Measurements from ENCODE around the gene KNG1. TPM values are rescaled to one million over a fixed set of nuclear protein-coding genes. Genes with fewer than 3 reads are reported as not detected.

KNG1 gene
- total RNA-seq, 2 donors from 2014 or later: not detected

- Histone ChIP-seq H3K9me3 (ENCODE audit: control insufficient read depth, low read length) (no peaks in the 10 kb centered on the region), H3K27ac (ENCODE audit: low read depth, low read length) (no peak overlapping the region), H3K36me3 (ENCODE audit: control insufficient read depth, insufficient read depth, low read length) (no peaks in the 10 kb centered on the region), H3K27me3 (ENCODE audit: control insufficient read depth, insufficient read depth, low read length, poor library complexity, severe bottlenecking) (peaks cover 47% of the 10 kb centered on the region), H3K9ac (ENCODE audit: extremely low read depth, low read length, poor library complexity, severe bottlenecking) (no peak overlapping the region), H3K4me3 (ENCODE audit: low read length) (no peak overlapping the region), H3K4me1 (ENCODE audit: control insufficient read depth, insufficient read depth, low read length) (no peaks in the 10 kb centered on the region)
- no peak overlapping the region for H3K4me3 Mint-ChIP-seq
- H3K36me3 Mint-ChIP-seq (ENCODE audit: low read depth): no peaks in the 10 kb centered on the region
- no peak for DNase-seq
- peaks cover 11% of the 10 kb centered on the region for H3K4me1 Mint-ChIP-seq
- TF ChIP-seq CTCF (conservative IDR thresholded peaks at IDR 0.05): no peak
- WGBS, 2 experiments (ENCODE audit: insufficient coverage in 1 of 2, insufficient read length in 1 of 2): 92 to 97% methylated on average over 10 of the region's 10 CpGs
- H3K9me3 Mint-ChIP-seq: peaks cover 2% of the 10 kb centered on the region
- H3K27me3 Mint-ChIP-seq (ENCODE audit: insufficient read depth): peaks cover 88% of the 10 kb centered on the region
- no peak overlapping the region for H3K27ac Mint-ChIP-seq
These were observed 43.1 kb downstream of the KNG1 start for GRCh38 chr3:186760141-186760833.

GRCh38 chr3:186760897-186761447 lies 43.8 kb downstream of the KNG1 start:
- no peak overlapping the region for H3K4me3 Mint-ChIP-seq
- H3K27ac Mint-ChIP-seq: no peak overlapping the region
- H3K4me3 ChIP-seq (ENCODE audit: low read length): no peak overlapping the region
- no peak overlapping the region for H3K9ac ChIP-seq (ENCODE audit: extremely low read depth, low read length, poor library complexity, severe bottlenecking)
- WGBS, 2 experiments (ENCODE audit: insufficient coverage in 1 of 2, insufficient read length in 1 of 2): 86 to 92% methylated on average over 4 to 8 of the region's 8 CpGs
- no peaks in the 10 kb centered on the region for H3K9me3 ChIP-seq (ENCODE audit: control insufficient read depth, low read length)
- H3K27me3 Mint-ChIP-seq (ENCODE audit: insufficient read depth): peaks cover 88% of the 10 kb centered on the region
- peaks cover 4% of the 10 kb centered on the region for H3K9me3 Mint-ChIP-seq
- no peaks in the 10 kb centered on the region for H3K36me3 ChIP-seq (ENCODE audit: control insufficient read depth, insufficient read depth, low read length)
- no peaks in the 10 kb centered on the region for H3K36me3 Mint-ChIP-seq (ENCODE audit: low read depth)
- no peaks in the 10 kb centered on the region for H3K4me1 ChIP-seq (ENCODE audit: control insufficient read depth, insufficient read depth, low read length)
- no peak for DNase-seq
- no peak overlapping the region for H3K27ac ChIP-seq (ENCODE audit: low read depth, low read length)
- peaks cover 11% of the 10 kb centered on the region for H3K4me1 Mint-ChIP-seq
- TF ChIP-seq CTCF (conservative IDR thresholded peaks at IDR 0.05): no peak
- H3K27me3 ChIP-seq (ENCODE audit: control insufficient read depth, insufficient read depth, low read length, poor library complexity, severe bottlenecking): peaks cover 41% of the 10 kb centered on the region

GRCh38 chr3:186772281-186772694 lies 55.1 kb downstream of the KNG1 start:
- H3K27me3 ChIP-seq (ENCODE audit: control insufficient read depth, insufficient read depth, low read length, poor library complexity, severe bottlenecking): no peaks in the 10 kb centered on the region
- no peak overlapping the region for H3K4me3 ChIP-seq (ENCODE audit: low read length)
- H3K9ac ChIP-seq (ENCODE audit: extremely low read depth, low read length, poor library complexity, severe bottlenecking): no peak overlapping the region

More at GRCh38 chr3:186772281-186772694, 55.1 kb downstream of the KNG1 start:
- no peaks in the 10 kb centered on the region for H3K9me3 ChIP-seq (ENCODE audit: control insufficient read depth, low read length)
- DNase-seq: peak; percentile 66
- no peaks in the 10 kb centered on the region for H3K4me1 ChIP-seq (ENCODE audit: control insufficient read depth, insufficient read depth, low read length)
- Mint-ChIP-seq H3K27me3 (ENCODE audit: insufficient read depth) (peaks cover 79% of the 10 kb centered on the region), H3K4me3 (peak overlapping the region; percentile 47), H3K4me1 (peaks cover 9% of the 10 kb centered on the region), H3K9me3 (no peaks in the 10 kb centered on the region), H3K36me3 (ENCODE audit: low read depth) (no peaks in the 10 kb centered on the region), H3K27ac (no peak overlapping the region)
- no peak overlapping the region for H3K27ac ChIP-seq (ENCODE audit: low read depth, low read length)
- no peak for TF ChIP-seq CTCF (conservative IDR thresholded peaks at IDR 0.05)
- 91 to 94% methylated on average over 13 to 26 of the region's 26 CpGs for WGBS, 2 experiments (ENCODE audit: insufficient coverage in 1 of 2, insufficient read length in 1 of 2)
- no peaks in the 10 kb centered on the region for H3K36me3 ChIP-seq (ENCODE audit: control insufficient read depth, insufficient read depth, low read length)
